Keratinocyte (primary cell): Measurements from ENCODE around the gene GALNT7. TPM values are rescaled to one million over a fixed set of nuclear protein-coding genes. Genes with fewer than 3 reads are reported as not detected.

Experiments used
- DNase-seq: peaks from one replicate; pipeline ENCODE4 v3.0.0-alpha.2; 2011; ENCODE audit warnings: low read depth, missing footprints, low spot score
- FAIRE-seq: peaks from 2 replicates; lab custom pipeline; 2011; peaks lifted over from hg19 to GRCh38; lab: Jason Lieb, UNC
- H2AFZ ChIP-seq: 2 replicates; pipeline ENCODE4 v1.6.0; 2012; ENCODE audit warnings: low read length, control low read depth, inconsistent platforms; ENCODE audit not compliant: control insufficient read depth
- H3K27ac ChIP-seq: 2 replicates; pipeline ENCODE4 v1.5.1; 2011; ENCODE audit warnings: low read length; ENCODE audit not compliant: control insufficient read depth, insufficient read depth
- H3K27me3 ChIP-seq: 3 replicates; pipeline ENCODE4 v1.6.0; 2011; ENCODE audit warnings: low read length; ENCODE audit not compliant: control insufficient read depth, insufficient read depth; ENCODE audit errors: extremely low read depth
- H3K36me3 ChIP-seq, 2 experiments: 2 replicates in 1 of 2; 3 replicates in 1 of 2; pipeline ENCODE4 v1.5.1; 2011; ENCODE audit warnings: low read length in 2 of 2, mild to moderate bottlenecking in 1 of 2; ENCODE audit not compliant: control insufficient read depth in 2 of 2, insufficient read depth in 2 of 2; ENCODE audit errors: extremely low read depth in 1 of 2
- H3K4me1 ChIP-seq: 3 replicates; pipeline ENCODE4 v1.5.1; 2011; ENCODE audit warnings: low read length; ENCODE audit not compliant: control insufficient read depth, insufficient read depth; ENCODE audit errors: extremely low read depth
- H3K4me2 ChIP-seq: 3 replicates; pipeline ENCODE4 v1.6.0; 2011; ENCODE audit warnings: low read depth, low read length; ENCODE audit not compliant: control insufficient read depth, insufficient read depth; ENCODE audit errors: extremely low read depth
- H3K4me3 ChIP-seq, 3 experiments: fragments of 200-600 bp in 1 of 3; sonication (generic) in 1 of 3; 2 replicates in 2 of 3; 3 replicates in 1 of 3; pipeline ENCODE4 v1.5.1; 2011 to 2016; ENCODE audit warnings: low read length in 3 of 3, mild to moderate bottlenecking in 3 of 3, control low read depth in 2 of 3, inconsistent platforms in 1 of 3, low read depth in 1 of 3, mixed read lengths in 1 of 3, mixed run types in 1 of 3, moderate library complexity in 1 of 3; ENCODE audit not compliant: control insufficient read depth in 2 of 3, insufficient read depth in 2 of 3; ENCODE audit errors: extremely low read depth in 1 of 3
- H3K79me2 ChIP-seq: 2 replicates; pipeline ENCODE4 v1.6.0; 2012; ENCODE audit warnings: low read length; ENCODE audit not compliant: control insufficient read depth, insufficient read depth
- H3K9ac ChIP-seq: 3 replicates; pipeline ENCODE4 v1.6.0; 2011; ENCODE audit warnings: low read length; ENCODE audit not compliant: control insufficient read depth, insufficient read depth; ENCODE audit errors: extremely low read depth
- H3K9me1 ChIP-seq: 3 replicates; pipeline ENCODE4 v1.6.0; 2011; ENCODE audit warnings: low read length; ENCODE audit not compliant: control insufficient read depth, insufficient read depth; ENCODE audit errors: extremely low read depth
- H3K9me3 ChIP-seq: 2 replicates; pipeline ENCODE4 v1.5.1; 2012; ENCODE audit warnings: low read depth, low read length; ENCODE audit not compliant: control insufficient read depth
- H4K20me1 ChIP-seq: 3 replicates; pipeline ENCODE4 v1.6.0; 2011; ENCODE audit warnings: low read length; ENCODE audit not compliant: control insufficient read depth, insufficient read depth; ENCODE audit errors: extremely low read depth
- EZH2 ChIP-seq: IDR thresholded peaks from one replicate; pipeline ENCODE4 v1.6.1; 2012; ENCODE audit warnings: inconsistent platforms, mild to moderate bottlenecking, low read length, moderate library complexity
- dilution Hi-C: fragments of 300-500 bp; cut with MboI; formaldehyde crosslinking; loops from one replicate; pipeline ENCODE4 v1.7.0; 2020; ENCODE audit warnings: low sequenced_read_pairs; ENCODE audit not compliant: extremely low pct_ligation_motif_present
- polyA plus RNA-seq, 5 experiments: library from polyadenylated mRNA; depleted of rRNA in 3 of 5; stranded (reverse) in 3 of 5; stranded (forward) in 1 of 5; unstranded in 1 of 5; fragments of >200 nt; gene quantifications; 1 replicate in 1 of 5; 2 replicates in 3 of 5; 3 replicates in 1 of 5; pipeline versions ENCODE4 v1.2.1 to v1.2.3, GENCODE V29; 2011 to 2012; ENCODE audit warnings: missing spikeins in 2 of 5, low read depth in 1 of 5, low replicate concordance in 1 of 5
- TF ChIP-seq, protein P1 (sequence below), 3 experiments: IDR thresholded peaks in 1 of 3; conservative IDR thresholded peaks in 1 of 3; optimal IDR thresholded peaks in 1 of 3; 2 replicates in 2 of 3; 3 replicates in 1 of 3; pipeline versions ENCODE3 to v1.5.1; 2011; ENCODE audit warnings: low read length in 3 of 3, mild to moderate bottlenecking in 3 of 3, moderate library complexity in 2 of 3, control low read depth in 1 of 3, inconsistent platforms in 1 of 3; ENCODE audit not compliant: insufficient read depth in 2 of 3; ENCODE audit errors: extremely low read depth in 1 of 3

GALNT7 gene
- polyA plus RNA-seq, 1 donor (not counting 4 experiments of a cell fraction or from before 2014, with no cell fraction given) = 28.8 TPM

DNA sequence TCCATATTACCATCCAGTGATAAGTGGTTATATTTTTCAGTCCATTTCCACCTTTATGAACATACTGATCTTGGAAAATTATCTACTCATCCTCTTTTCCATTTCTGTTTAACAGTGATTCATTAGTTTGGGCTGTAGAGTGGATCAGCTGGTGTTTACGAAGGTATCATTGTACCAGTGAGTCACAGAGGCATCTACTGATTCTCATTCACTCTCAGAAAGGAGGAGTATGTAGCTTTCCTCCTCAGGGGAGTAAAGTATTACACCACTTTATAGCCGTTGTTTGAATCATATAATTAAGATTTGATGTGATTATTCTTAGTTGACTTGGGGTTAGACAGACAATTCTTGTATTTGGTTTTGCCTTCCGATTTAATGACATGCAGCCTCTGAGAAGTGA, 74.7 kb downstream of the GALNT7 start:
- DNase-seq = peak; percentile 26
- FAIRE-seq = peak; percentile 77
- no peak overlapping the region for H3K4me2 ChIP-seq
- no peak overlapping the region for H2AFZ ChIP-seq
- peak overlapping the region; percentile 49 for H3K27ac ChIP-seq
- TF ChIP-seq, protein P1, sequence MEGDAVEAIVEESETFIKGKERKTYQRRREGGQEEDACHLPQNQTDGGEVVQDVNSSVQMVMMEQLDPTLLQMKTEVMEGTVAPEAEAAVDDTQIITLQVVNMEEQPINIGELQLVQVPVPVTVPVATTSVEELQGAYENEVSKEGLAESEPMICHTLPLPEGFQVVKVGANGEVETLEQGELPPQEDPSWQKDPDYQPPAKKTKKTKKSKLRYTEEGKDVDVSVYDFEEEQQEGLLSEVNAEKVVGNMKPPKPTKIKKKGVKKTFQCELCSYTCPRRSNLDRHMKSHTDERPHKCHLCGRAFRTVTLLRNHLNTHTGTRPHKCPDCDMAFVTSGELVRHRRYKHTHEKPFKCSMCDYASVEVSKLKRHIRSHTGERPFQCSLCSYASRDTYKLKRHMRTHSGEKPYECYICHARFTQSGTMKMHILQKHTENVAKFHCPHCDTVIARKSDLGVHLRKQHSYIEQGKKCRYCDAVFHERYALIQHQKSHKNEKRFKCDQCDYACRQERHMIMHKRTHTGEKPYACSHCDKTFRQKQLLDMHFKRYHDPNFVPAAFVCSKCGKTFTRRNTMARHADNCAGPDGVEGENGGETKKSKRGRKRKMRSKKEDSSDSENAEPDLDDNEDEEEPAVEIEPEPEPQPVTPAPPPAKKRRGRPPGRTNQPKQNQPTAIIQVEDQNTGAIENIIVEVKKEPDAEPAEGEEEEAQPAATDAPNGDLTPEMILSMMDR (optimal IDR thresholded peaks at IDR 0.05 in 1 of 3, IDR thresholded peaks at IDR 0.05 in 1 of 3, conservative IDR thresholded peaks at IDR 0.05 in 1 of 3; ENCODE audit: extremely low read depth in 1 of 3, insufficient read depth in 2 of 3, low read length in 3 of 3) = no peak
- no peak for TF ChIP-seq EZH2
- peaks cover 15% of the 10 kb centered on the region for H3K4me1 ChIP-seq
- no peak overlapping the region for H3K4me3 ChIP-seq
- H3K9me3 ChIP-seq = no peaks in the 10 kb centered on the region
- no peaks in the 10 kb centered on the region for H3K27me3 ChIP-seq
- H4K20me1 ChIP-seq = no peaks in the 10 kb centered on the region
- H3K9ac ChIP-seq = no peak overlapping the region
- dilution Hi-C loops = no loop called here
- no peaks in the 10 kb centered on the region for H3K36me3 ChIP-seq
- no peaks in the 10 kb centered on the region for H3K9me1 ChIP-seq
- H3K79me2 ChIP-seq = peaks cover 4% of the 10 kb centered on the region

DNA sequence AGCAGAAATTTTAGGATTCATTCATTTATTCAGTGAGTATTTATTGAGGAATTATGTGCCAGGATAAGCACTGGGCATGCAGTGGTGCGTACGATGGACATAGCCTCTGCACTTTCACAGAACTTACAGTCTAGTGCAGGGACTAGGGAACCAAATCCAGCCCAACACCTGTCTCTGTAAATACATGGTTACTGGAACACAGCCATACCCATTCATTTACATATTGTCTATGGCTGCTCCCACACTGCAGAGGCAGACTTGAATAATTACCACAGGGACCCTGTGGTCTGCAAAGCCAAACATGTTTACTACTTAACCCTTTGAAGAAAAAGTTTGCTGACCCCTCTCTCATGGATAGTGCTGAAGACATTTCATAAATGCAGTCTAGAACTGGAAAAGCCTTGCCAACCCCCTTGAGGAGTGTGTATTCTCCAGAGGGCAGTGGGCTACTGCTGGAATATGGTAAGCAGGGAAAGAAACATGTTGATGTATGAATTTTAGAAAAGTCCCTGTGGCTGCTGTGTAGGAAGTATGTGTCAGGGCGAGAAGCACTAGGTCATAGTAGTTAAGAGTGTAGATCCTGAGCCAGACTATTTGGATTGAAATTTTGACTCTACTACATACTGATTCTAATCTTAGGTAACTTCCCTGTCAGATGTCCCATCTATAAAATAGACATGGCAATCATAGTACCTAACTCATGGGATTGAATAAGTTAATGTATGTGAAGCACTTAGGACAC, 75.5 kb downstream of the GALNT7 start:
- TF ChIP-seq, protein P1 (optimal IDR thresholded peaks at IDR 0.05 in 1 of 3, IDR thresholded peaks at IDR 0.05 in 1 of 3, conservative IDR thresholded peaks at IDR 0.05 in 1 of 3; ENCODE audit: extremely low read depth in 1 of 3, insufficient read depth in 2 of 3, low read length in 3 of 3) = no peak
- peaks cover 15% of the 10 kb centered on the region for H3K4me1 ChIP-seq
- no peak for FAIRE-seq
- no peak overlapping the region for H3K9ac ChIP-seq
- no peaks in the 10 kb centered on the region for H3K9me1 ChIP-seq
- dilution Hi-C loops = no loop called here
- H4K20me1 ChIP-seq = no peaks in the 10 kb centered on the region
- H3K9me3 ChIP-seq = no peaks in the 10 kb centered on the region
- DNase-seq = no peak
- no peaks in the 10 kb centered on the region for H3K27me3 ChIP-seq
- peaks cover 4% of the 10 kb centered on the region for H3K79me2 ChIP-seq
- no peaks in the 10 kb centered on the region for H3K36me3 ChIP-seq
- H3K27ac ChIP-seq = no peak overlapping the region
- no peak overlapping the region for H3K4me3 ChIP-seq
- H2AFZ ChIP-seq = no peak overlapping the region
- no peak overlapping the region for H3K4me2 ChIP-seq
